ENCODE measurements around the gene RASA4.
A peak's percentile ranks its signal among the peaks of the same experiment; 100 is the strongest.
"Not testable (repeated sequence)": the region's sequence is repeated elsewhere in the genome, so short reads cannot be mapped to it uniquely, and the experiment has no call there.

The RASA4 gene

GRCh38 chr7:102606848-102607247, 9.7 kb downstream of the RASA4 start:
- DNase-seq (ENCODE audit: low read depth, low spot score) = not testable (repeated sequence)

- DNase-seq (ENCODE audit: low read depth, low spot score) = not testable (repeated sequence)
These were observed 12.0 kb downstream of the RASA4 start for GRCh38 chr7:102604431-102605145.

GRCh38 chr7:102602317-102602716, 14.2 kb downstream of the RASA4 start:
- DNase-seq (ENCODE audit: low read depth, low spot score) = not testable (repeated sequence)

GRCh38 chr7:102599699-102600098, 16.9 kb downstream of the RASA4 start:
- DNase-seq (ENCODE audit: low read depth, low spot score) = not testable (repeated sequence)

- DNase-seq (ENCODE audit: low read depth, low spot score) = not testable (repeated sequence)
These were observed 20.5 kb downstream of the RASA4 start for GRCh38 chr7:102596036-102596435.

- DNase-seq (ENCODE audit: low read depth, low spot score) = not testable (repeated sequence)
These were observed 22.8 kb downstream of the RASA4 start for GRCh38 chr7:102593637-102594334.

GRCh38 chr7:102592477-102593019, 24.0 kb downstream of the RASA4 start:
- DNase-seq (ENCODE audit: low read depth, low spot score) = not testable (repeated sequence)

GRCh38 chr7:102589857-102590256, 26.7 kb downstream of the RASA4 start:
- not testable (repeated sequence) for DNase-seq (ENCODE audit: low read depth, low spot score)

GRCh38 chr7:102583495-102583894, 33.1 kb downstream of the RASA4 start:
- DNase-seq (ENCODE audit: low read depth, low spot score) = not testable (repeated sequence)

GRCh38 chr7:102581722-102582121, 34.8 kb downstream of the RASA4 start:
- not testable (repeated sequence) for DNase-seq (ENCODE audit: low read depth, low spot score)

GRCh38 chr7:102578486-102578885, 38.1 kb downstream of the RASA4 start:
- not testable (repeated sequence) for DNase-seq (ENCODE audit: low read depth, low spot score)

GRCh38 chr7:102577315-102578240, 39.0 kb downstream of the RASA4 start:
- DNase-seq (ENCODE audit: low read depth, low spot score) = not testable (repeated sequence)

- not testable (repeated sequence) for DNase-seq (ENCODE audit: low read depth, low spot score)
These were observed 40.2 kb downstream of the RASA4 start for GRCh38 chr7:102576363-102576762.

- not testable (repeated sequence) for DNase-seq (ENCODE audit: low read depth, low spot score)
These were observed 41.9 kb downstream of the RASA4 start for GRCh38 chr7:102574607-102575006.

- DNase-seq (ENCODE audit: low read depth, low spot score) = peak; percentile 92
These were observed 44.0 kb downstream of the RASA4 start, which contains the start of gene POLR2J3 for GRCh38 chr7:102572261-102573239. TSS of gene POLR2J3 (minus strand) at chr7:102572583. CDS start at chr7:102572521, 62 bp downstream.

- peak; percentile 15 for DNase-seq (ENCODE audit: low read depth, low spot score)
These were observed 47.9 kb downstream of the RASA4 start for GRCh38 chr7:102568620-102569019.

GRCh38 chr7:102550808-102551422, 65.6 kb downstream of the RASA4 start, which contains the start of gene SPDYE2:
TSS of gene SPDYE2 (plus strand) at chr7:102551226. CDS start at chr7:102553256, 2,030 bp downstream.
- DNase-seq (ENCODE audit: low read depth, low spot score) = not testable (repeated sequence)

- not testable (repeated sequence) for DNase-seq (ENCODE audit: low read depth, low spot score)
These were observed 70.2 kb downstream of the RASA4 start for GRCh38 chr7:102546353-102546752.

- not testable (repeated sequence) for DNase-seq (ENCODE audit: low read depth, low spot score)
These were observed 71.3 kb downstream of the RASA4 start for GRCh38 chr7:102545288-102545687.

Data from astrocyte of the hippocampus (primary cell).